Keratinocyte (primary cell): ENCODE results near the gene PRL.

ENCODE experiments used
- EZH2 ChIP-seq: IDR thresholded peaks from one replicate; pipeline ENCODE4 v1.6.1; 2012; ENCODE audit warnings: inconsistent platforms, mild to moderate bottlenecking, low read length, moderate library complexity
- TF ChIP-seq, protein P1 (sequence below), 3 experiments: IDR thresholded peaks in 1 of 3; conservative IDR thresholded peaks in 1 of 3; optimal IDR thresholded peaks in 1 of 3; 2 replicates in 2 of 3; 3 replicates in 1 of 3; pipeline versions ENCODE3 to v1.5.1; 2011; ENCODE audit warnings: low read length in 3 of 3, mild to moderate bottlenecking in 3 of 3, moderate library complexity in 2 of 3, control low read depth in 1 of 3, inconsistent platforms in 1 of 3; ENCODE audit not compliant: insufficient read depth in 2 of 3; ENCODE audit errors: extremely low read depth in 1 of 3

DNA sequence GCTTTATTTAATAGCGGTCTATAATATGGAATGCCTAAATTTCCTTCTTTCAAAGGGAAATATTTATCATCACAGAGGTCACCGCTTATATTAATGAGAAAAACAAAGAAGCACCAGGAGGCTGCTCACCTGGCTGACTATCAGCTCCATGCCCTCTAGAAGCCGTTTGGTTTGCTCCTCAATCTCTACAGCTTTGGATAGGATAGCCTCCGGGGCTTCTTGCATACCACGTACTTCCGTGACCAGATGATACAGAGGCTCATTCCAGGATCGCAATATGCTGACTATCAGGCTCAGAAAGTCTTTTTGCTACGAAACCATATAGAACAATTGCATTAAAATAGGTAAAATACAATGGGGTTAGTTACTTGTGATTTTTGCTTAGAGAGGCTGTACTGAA, 6.8 kb downstream of the PRL start:
- TF ChIP-seq EZH2, result no peak
- TF ChIP-seq, protein P1, sequence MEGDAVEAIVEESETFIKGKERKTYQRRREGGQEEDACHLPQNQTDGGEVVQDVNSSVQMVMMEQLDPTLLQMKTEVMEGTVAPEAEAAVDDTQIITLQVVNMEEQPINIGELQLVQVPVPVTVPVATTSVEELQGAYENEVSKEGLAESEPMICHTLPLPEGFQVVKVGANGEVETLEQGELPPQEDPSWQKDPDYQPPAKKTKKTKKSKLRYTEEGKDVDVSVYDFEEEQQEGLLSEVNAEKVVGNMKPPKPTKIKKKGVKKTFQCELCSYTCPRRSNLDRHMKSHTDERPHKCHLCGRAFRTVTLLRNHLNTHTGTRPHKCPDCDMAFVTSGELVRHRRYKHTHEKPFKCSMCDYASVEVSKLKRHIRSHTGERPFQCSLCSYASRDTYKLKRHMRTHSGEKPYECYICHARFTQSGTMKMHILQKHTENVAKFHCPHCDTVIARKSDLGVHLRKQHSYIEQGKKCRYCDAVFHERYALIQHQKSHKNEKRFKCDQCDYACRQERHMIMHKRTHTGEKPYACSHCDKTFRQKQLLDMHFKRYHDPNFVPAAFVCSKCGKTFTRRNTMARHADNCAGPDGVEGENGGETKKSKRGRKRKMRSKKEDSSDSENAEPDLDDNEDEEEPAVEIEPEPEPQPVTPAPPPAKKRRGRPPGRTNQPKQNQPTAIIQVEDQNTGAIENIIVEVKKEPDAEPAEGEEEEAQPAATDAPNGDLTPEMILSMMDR (optimal IDR thresholded peaks at IDR 0.05 in 1 of 3, IDR thresholded peaks at IDR 0.05 in 1 of 3, conservative IDR thresholded peaks at IDR 0.05 in 1 of 3; ENCODE audit: extremely low read depth in 1 of 3, insufficient read depth in 2 of 3, low read length in 3 of 3), result no peak
